Stomach (tissue), 4 donors: ENCODE data around the gene WWOX.

Source experiments
- EP300 ChIP-seq: sonication (generic); formaldehyde crosslinking; IDR thresholded peaks from one replicate; pipeline ENCODE4 v1.6.1; 2017; ENCODE audit warnings: antibody characterized with exemption
- POLR2A ChIP-seq, 4 donors: fragments of 450-650 bp; IDR thresholded peaks; one replicate each; pipeline ENCODE4 v1.6.1; 2016; ENCODE audit warnings: antibody characterized with exemption in 4 of 4, control low read depth in 2 of 4, mild to moderate bottlenecking in 1 of 4, moderate library complexity in 1 of 4

DNA sequence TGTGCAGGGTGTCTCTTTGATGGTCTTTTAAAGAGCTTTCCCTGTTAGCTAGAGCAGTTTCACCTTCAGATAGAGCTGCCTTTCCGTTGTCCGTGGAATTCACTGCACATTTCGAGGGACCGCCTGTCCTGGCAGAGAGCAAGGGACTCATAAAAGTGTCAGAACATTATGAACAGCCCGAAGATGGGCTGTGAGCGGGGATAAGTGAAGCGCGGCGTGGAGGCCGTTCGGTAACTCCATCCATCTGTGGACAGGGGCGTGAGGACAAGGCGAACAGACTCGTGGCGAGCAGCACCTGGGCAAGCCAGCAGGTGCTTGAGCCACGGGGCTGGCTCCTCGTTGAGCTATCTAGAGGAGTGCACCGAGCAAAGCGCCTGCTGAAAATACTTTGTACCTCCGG, 1129.9 kb downstream of the WWOX start:
- TF ChIP-seq EP300 (no peak), POLR2A (IDR thresholded peaks at IDR 0.05) (no peak)
